Neural cell (in vitro differentiated cells): Measurements from ENCODE around the gene INAVA. TPM values are rescaled to one million over a fixed set of nuclear protein-coding genes. Genes with fewer than 3 reads are reported as not detected.

Experiments
- H2AFZ ChIP-seq: fragments of 200-600, 300-800 bp; sonication (generic), shearing (Covaris generic); 2 replicates; pipeline ENCODE4 v1.6.0; 2014; ENCODE audit warnings: low read depth, mild to moderate bottlenecking, antibody characterized with exemption, low read length, moderate library complexity
- H3F3A ChIP-seq: fragments of 200-600 bp; shearing (Covaris generic); 2 replicates; pipeline ENCODE4 v1.6.1; 2016; ENCODE audit warnings: mild to moderate bottlenecking, moderate library complexity, mixed read lengths, antibody characterized with exemption, low read length; ENCODE audit not compliant: insufficient read depth, poor library complexity, severe bottlenecking
- H3K27ac ChIP-seq: fragments of 200-600, 300-800 bp; sonication (generic), shearing (Covaris generic); 2 replicates; pipeline ENCODE4 v1.5.1; 2014; ENCODE audit warnings: mild to moderate bottlenecking, low read length, moderate library complexity
- H3K27me3 ChIP-seq: fragments of 300-800, 200-600 bp; sonication (generic), shearing (Covaris generic); 2 replicates; pipeline ENCODE4 v1.6.0; 2014; ENCODE audit warnings: mild to moderate bottlenecking, low read depth, low read length, moderate library complexity; ENCODE audit not compliant: insufficient read depth
- H3K36me3 ChIP-seq: fragments of 300-800, 200-600 bp; sonication (generic), shearing (Covaris generic); 2 replicates; pipeline ENCODE4 v1.5.1; 2014; ENCODE audit warnings: mild to moderate bottlenecking, antibody characterized with exemption, low read length, moderate library complexity; ENCODE audit not compliant: insufficient read depth
- H3K4me2 ChIP-seq: fragments of 300-800, 200-600 bp; sonication (generic), shearing (Covaris generic); 2 replicates; pipeline ENCODE4 v1.6.0; 2014; ENCODE audit warnings: mild to moderate bottlenecking, low read length
- H3K4me3 ChIP-seq: fragments of 300-800, 200-600 bp; sonication (generic), shearing (Covaris generic); 2 replicates; pipeline ENCODE4 v1.5.1; 2014; ENCODE audit warnings: mild to moderate bottlenecking, low read length, moderate library complexity
- H3K79me2 ChIP-seq: fragments of 200-600 bp; shearing (Covaris generic); replicated peaks from 2 replicates; pipeline ENCODE4 v1.6.0; 2014; ENCODE audit warnings: mild to moderate bottlenecking, low read length, moderate library complexity; ENCODE audit not compliant: insufficient read depth
- H3K9ac ChIP-seq: fragments of 300-800, 200-600 bp; sonication (generic), shearing (Covaris generic); 2 replicates; pipeline ENCODE4 v1.6.1; 2016; ENCODE audit warnings: mild to moderate bottlenecking, low read length, mixed read lengths
- H3K9me2 ChIP-seq: fragments of 200-600 bp; shearing (Covaris generic); 2 replicates; pipeline ENCODE4 v1.6.1; 2016; ENCODE audit warnings: mild to moderate bottlenecking, low read length, mixed read lengths; ENCODE audit not compliant: insufficient read depth
- H3K9me3 ChIP-seq: fragments of 200-600, 300-800 bp; sonication (generic), shearing (Covaris generic); 2 replicates; pipeline ENCODE4 v1.6.1; 2016; ENCODE audit warnings: mild to moderate bottlenecking, mixed run types, low read length, moderate library complexity, mixed read lengths
- H4K20me1 ChIP-seq: fragments of 200-600 bp; shearing (Covaris generic); 2 replicates; pipeline ENCODE4 v1.6.1; 2016; ENCODE audit warnings: mild to moderate bottlenecking, mixed run types; ENCODE audit not compliant: insufficient read depth
- CTCF ChIP-seq: fragments of 450-650 bp; IDR thresholded peaks from 2 replicates; pipeline ENCODE4 v1.5.1; 2014; ENCODE audit warnings: antibody characterized with exemption, mild to moderate bottlenecking, moderate library complexity; ENCODE audit not compliant: poor library complexity, severe bottlenecking
- EP300 ChIP-seq: fragments of 450-650 bp; conservative IDR thresholded peaks from 2 replicates; pipeline ENCODE4 v1.6.1; 2014; ENCODE audit warnings: antibody characterized with exemption, mild to moderate bottlenecking, moderate library complexity; ENCODE audit not compliant: poor library complexity, severe bottlenecking
- EZH2 ChIP-seq: fragments of 200-600, 300-800 bp; shearing (Covaris generic), sonication (generic); IDR thresholded peaks from 2 replicates; pipeline ENCODE4 v1.6.1; 2014; ENCODE audit warnings: antibody characterized with exemption, low read length, borderline replicate concordance, mild to moderate bottlenecking; ENCODE audit not compliant: insufficient read depth, poor library complexity, severe bottlenecking
- MXI1 ChIP-seq: fragments of 450-650 bp; conservative IDR thresholded peaks from 2 replicates; pipeline ENCODE4 v1.6.1; 2014; ENCODE audit warnings: antibody characterized with exemption, mild to moderate bottlenecking; ENCODE audit not compliant: poor library complexity, severe bottlenecking
- POLR2AphosphoS5 ChIP-seq: IDR thresholded peaks from 2 replicates; pipeline ENCODE4 v1.6.1; 2012
- RAD21 ChIP-seq: fragments of 450-650 bp; conservative IDR thresholded peaks from 2 replicates; pipeline ENCODE4 v1.6.1; 2014; ENCODE audit warnings: antibody characterized with exemption, mild to moderate bottlenecking, moderate library complexity
- SMC3 ChIP-seq: fragments of 450-650 bp; conservative IDR thresholded peaks from 2 replicates; pipeline ENCODE4 v1.6.1; 2014; ENCODE audit warnings: antibody characterized with exemption, mild to moderate bottlenecking, moderate library complexity; ENCODE audit not compliant: poor library complexity
- TAF1 ChIP-seq: IDR thresholded peaks from 2 replicates; pipeline ENCODE4 v1.6.1; 2012; ENCODE audit warnings: low read depth
- polyA plus RNA-seq: library from polyadenylated mRNA; depleted of rRNA; stranded (reverse); fragments of >200 nt; gene quantifications from 2 replicates; pipeline ENCODE4 v1.2.3, GENCODE V29; 2014
- TF ChIP-seq, protein P1 (sequence below): IDR thresholded peaks from 2 replicates; pipeline ENCODE4 v1.6.1; 2012; ENCODE audit warnings: borderline replicate concordance

INAVA gene
- polyA plus RNA-seq, 1 donor from 2014 or later: 1.3 TPM

- no peak overlapping the region for H3K9ac ChIP-seq
- no peaks in the 10 kb centered on the region for H3K79me2 ChIP-seq
- H2AFZ ChIP-seq: no peak overlapping the region
- H4K20me1 ChIP-seq: no peaks in the 10 kb centered on the region
- H3K27me3 ChIP-seq: no peaks in the 10 kb centered on the region
- no peak for TF ChIP-seq TAF1
- TF ChIP-seq EP300: no peak
- TF ChIP-seq CTCF: no peak
- no peak for TF ChIP-seq RAD21
- TF ChIP-seq SMC3: no peak
- TF ChIP-seq MXI1: no peak
- TF ChIP-seq POLR2AphosphoS5: no peak
- TF ChIP-seq, protein P1, sequence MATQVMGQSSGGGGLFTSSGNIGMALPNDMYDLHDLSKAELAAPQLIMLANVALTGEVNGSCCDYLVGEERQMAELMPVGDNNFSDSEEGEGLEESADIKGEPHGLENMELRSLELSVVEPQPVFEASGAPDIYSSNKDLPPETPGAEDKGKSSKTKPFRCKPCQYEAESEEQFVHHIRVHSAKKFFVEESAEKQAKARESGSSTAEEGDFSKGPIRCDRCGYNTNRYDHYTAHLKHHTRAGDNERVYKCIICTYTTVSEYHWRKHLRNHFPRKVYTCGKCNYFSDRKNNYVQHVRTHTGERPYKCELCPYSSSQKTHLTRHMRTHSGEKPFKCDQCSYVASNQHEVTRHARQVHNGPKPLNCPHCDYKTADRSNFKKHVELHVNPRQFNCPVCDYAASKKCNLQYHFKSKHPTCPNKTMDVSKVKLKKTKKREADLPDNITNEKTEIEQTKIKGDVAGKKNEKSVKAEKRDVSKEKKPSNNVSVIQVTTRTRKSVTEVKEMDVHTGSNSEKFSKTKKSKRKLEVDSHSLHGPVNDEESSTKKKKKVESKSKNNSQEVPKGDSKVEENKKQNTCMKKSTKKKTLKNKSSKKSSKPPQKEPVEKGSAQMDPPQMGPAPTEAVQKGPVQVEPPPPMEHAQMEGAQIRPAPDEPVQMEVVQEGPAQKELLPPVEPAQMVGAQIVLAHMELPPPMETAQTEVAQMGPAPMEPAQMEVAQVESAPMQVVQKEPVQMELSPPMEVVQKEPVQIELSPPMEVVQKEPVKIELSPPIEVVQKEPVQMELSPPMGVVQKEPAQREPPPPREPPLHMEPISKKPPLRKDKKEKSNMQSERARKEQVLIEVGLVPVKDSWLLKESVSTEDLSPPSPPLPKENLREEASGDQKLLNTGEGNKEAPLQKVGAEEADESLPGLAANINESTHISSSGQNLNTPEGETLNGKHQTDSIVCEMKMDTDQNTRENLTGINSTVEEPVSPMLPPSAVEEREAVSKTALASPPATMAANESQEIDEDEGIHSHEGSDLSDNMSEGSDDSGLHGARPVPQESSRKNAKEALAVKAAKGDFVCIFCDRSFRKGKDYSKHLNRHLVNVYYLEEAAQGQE: no peak
- TF ChIP-seq EZH2: no peak
- peaks cover 9% of the 10 kb centered on the region for H3K36me3 ChIP-seq
- no peak overlapping the region for H3K27ac ChIP-seq
- H3K9me2 ChIP-seq: no peaks in the 10 kb centered on the region
- no peak overlapping the region for H3K4me3 ChIP-seq
- no peaks in the 10 kb centered on the region for H3F3A ChIP-seq
- H3K4me2 ChIP-seq: no peak overlapping the region
- H3K9me3 ChIP-seq: no peaks in the 10 kb centered on the region
Measured at GRCh38 chr1:200846398-200846797, 48.3 kb upstream of the INAVA start.

DNA sequence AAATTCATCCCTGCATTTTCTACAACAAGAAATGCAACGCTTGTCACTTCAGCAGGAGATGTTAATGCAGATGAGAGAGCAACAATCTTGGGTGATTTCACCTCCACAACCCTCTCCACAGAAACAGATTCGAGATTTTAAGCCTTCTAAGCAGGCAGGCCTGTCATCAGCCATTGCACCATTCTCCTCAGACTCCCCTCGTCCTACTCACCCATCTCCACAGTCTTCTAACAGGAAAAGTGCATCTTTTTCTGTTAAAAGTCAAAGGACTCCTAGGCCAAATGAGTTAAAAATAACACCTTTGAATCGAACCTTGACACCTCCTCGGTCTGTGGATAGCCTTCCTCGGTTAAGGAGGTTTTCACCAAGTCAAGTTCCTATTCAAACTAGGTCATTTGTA is 45.3 kb upstream of the INAVA start:
- no peak overlapping the region for H3K9ac ChIP-seq
- H3K4me3 ChIP-seq: no peak overlapping the region
- no peaks in the 10 kb centered on the region for H3K79me2 ChIP-seq
- H3K9me3 ChIP-seq: no peaks in the 10 kb centered on the region
- no peaks in the 10 kb centered on the region for H3F3A ChIP-seq
- H3K27ac ChIP-seq: no peak overlapping the region
- H4K20me1 ChIP-seq: no peaks in the 10 kb centered on the region
- H2AFZ ChIP-seq: no peak overlapping the region
- no peaks in the 10 kb centered on the region for H3K27me3 ChIP-seq
- TF ChIP-seq, protein P1: no peak
- TF ChIP-seq SMC3 (no peak), MXI1 (no peak), RAD21 (no peak), EZH2 (no peak), CTCF (no peak), TAF1 (no peak), POLR2AphosphoS5 (no peak), EP300 (no peak)
- no peak overlapping the region for H3K4me2 ChIP-seq
- H3K9me2 ChIP-seq: no peaks in the 10 kb centered on the region
- H3K36me3 ChIP-seq: peaks cover 13% of the 10 kb centered on the region
